GM21381 (cell line): ENCODE measurements around the gene PRKAR1B.

Experiments used
- ATAC-seq: cut with Tn5 transposase; IDR thresholded peaks from one replicate; pipeline ENCODE4 v1.9.1; 2021; ENCODE audit warnings: mild to moderate bottlenecking, moderate library complexity; ENCODE audit not compliant: unreplicated experiment

The PRKAR1B gene

GRCh38 chr7:607938-608337 lies 119.1 kb downstream of the PRKAR1B start:
- no peak for ATAC-seq

GRCh38 chr7:605661-606450 lies 121.2 kb downstream of the PRKAR1B start:
- ATAC-seq = no peak

GRCh38 chr7:604884-605531 lies 122.1 kb downstream of the PRKAR1B start:
- ATAC-seq = no peak

- ATAC-seq = peak; percentile 74
Measured at GRCh38 chr7:604001-604883, 122.8 kb downstream of the PRKAR1B start.

GRCh38 chr7:603152-603951 lies 123.7 kb downstream of the PRKAR1B start:
- no peak for ATAC-seq

GRCh38 chr7:602341-603141 lies 124.5 kb downstream of the PRKAR1B start:
- no peak for ATAC-seq

GRCh38 chr7:601595-602340 lies 125.3 kb downstream of the PRKAR1B start:
- peak; percentile 37 for ATAC-seq

GRCh38 chr7:601036-601594 lies 126.0 kb downstream of the PRKAR1B start:
- ATAC-seq = no peak

- no peak for ATAC-seq
Measured at GRCh38 chr7:600149-601035, 126.7 kb downstream of the PRKAR1B start.

GRCh38 chr7:598899-599298 lies 128.2 kb downstream of the PRKAR1B start:
- ATAC-seq = no peak

- no peak for ATAC-seq
Measured at GRCh38 chr7:597348-598178, 129.5 kb downstream of the PRKAR1B start.

GRCh38 chr7:596819-597182 lies 130.3 kb downstream of the PRKAR1B start:
- ATAC-seq = no peak

- ATAC-seq = no peak
Measured at GRCh38 chr7:596071-596818, 130.8 kb downstream of the PRKAR1B start.

GRCh38 chr7:595621-596010 lies 131.5 kb downstream of the PRKAR1B start:
- no peak for ATAC-seq

GRCh38 chr7:594920-595620 lies 132.0 kb downstream of the PRKAR1B start:
- no peak for ATAC-seq
